SK-N-SH treated with all-trans-retinoic acid at 6 μM for 48 hours (cell line): Measurements from ENCODE around the gene BACH2.

Experiments
- ARNTL ChIP-seq: fragments of 450-650 bp; formaldehyde crosslinking; IDR thresholded peaks from 2 replicates; pipeline ENCODE4 v1.5.0; 2020; ENCODE audit warnings: low read depth, mild to moderate bottlenecking, moderate library complexity, borderline replicate concordance
- BACH2 ChIP-seq: fragments of 250-450 bp; sonication (Bioruptor Pico); IDR thresholded peaks from 2 replicates; pipeline ENCODE4 v1.9.0; 2021; ENCODE audit warnings: mild to moderate bottlenecking, borderline replicate concordance
- OSR1 ChIP-seq: fragments of 250-450 bp; sonication (Bioruptor Pico); IDR thresholded peaks from 2 replicates; pipeline ENCODE4 v1.8.0; 2022; ENCODE audit warnings: moderate library complexity, mild to moderate bottlenecking, inconsistent platforms
- RARB ChIP-seq: fragments of 250-450 bp; sonication (Bioruptor Pico); IDR thresholded peaks from 2 replicates; pipeline ENCODE4 v1.8.0; 2021; ENCODE audit warnings: mild to moderate bottlenecking, moderate library complexity
- SNAI2 ChIP-seq: fragments of 250-450 bp; sonication (Bioruptor Pico); IDR thresholded peaks from 2 replicates; pipeline ENCODE4 v1.5.0; 2020; ENCODE audit warnings: mild to moderate bottlenecking, moderate library complexity
- TCF4 ChIP-seq: fragments of 250-450 bp; sonication (Bioruptor Pico); IDR thresholded peaks from 2 replicates; pipeline ENCODE4 v1.8.0; 2021; ENCODE audit warnings: mild to moderate bottlenecking, moderate library complexity, borderline replicate concordance
- TOX ChIP-seq: fragments of 250-450 bp; sonication (Bioruptor Pico); IDR thresholded peaks from 2 replicates; pipeline ENCODE4 v1.8.0; 2021; ENCODE audit warnings: mild to moderate bottlenecking, moderate library complexity, borderline replicate concordance
- ZC3H10 ChIP-seq: fragments of 250-450 bp; sonication (Bioruptor Pico); IDR thresholded peaks from 2 replicates; pipeline ENCODE4 v1.5.1; 2021; ENCODE audit warnings: mild to moderate bottlenecking, moderate library complexity
- ZFP3 ChIP-seq: fragments of 250-450 bp; sonication (Bioruptor Pico); IDR thresholded peaks from 2 replicates; pipeline ENCODE4 v1.5.0; 2020; ENCODE audit warnings: mild to moderate bottlenecking, moderate library complexity
- ZNF565 ChIP-seq: fragments of 450-650 bp; formaldehyde crosslinking; conservative IDR thresholded peaks from 2 replicates; pipeline ENCODE4 v1.5.0; 2020; ENCODE audit warnings: low read depth, mild to moderate bottlenecking, moderate library complexity
- ZNF70 ChIP-seq: fragments of 450-650 bp; formaldehyde crosslinking; IDR thresholded peaks from 2 replicates; pipeline ENCODE4 v1.5.0; 2020; ENCODE audit warnings: mild to moderate bottlenecking, moderate library complexity
- ZNF8 ChIP-seq: fragments of 450-650 bp; formaldehyde crosslinking; IDR thresholded peaks from 2 replicates; pipeline ENCODE4 v1.5.0; 2020; ENCODE audit warnings: mild to moderate bottlenecking, moderate library complexity
- TF ChIP-seq, protein P1 (sequence below): fragments of 250-450 bp; sonication (Bioruptor Pico); IDR thresholded peaks from 2 replicates; pipeline ENCODE4 v1.8.0; 2020; ENCODE audit warnings: mild to moderate bottlenecking, moderate library complexity, borderline replicate concordance
- TF ChIP-seq, protein P2 (sequence below): fragments of 250-450 bp; sonication (Bioruptor Pico); IDR thresholded peaks from 2 replicates; pipeline ENCODE4 v1.5.1; 2020; ENCODE audit warnings: low read depth, mild to moderate bottlenecking, moderate library complexity

DNA sequence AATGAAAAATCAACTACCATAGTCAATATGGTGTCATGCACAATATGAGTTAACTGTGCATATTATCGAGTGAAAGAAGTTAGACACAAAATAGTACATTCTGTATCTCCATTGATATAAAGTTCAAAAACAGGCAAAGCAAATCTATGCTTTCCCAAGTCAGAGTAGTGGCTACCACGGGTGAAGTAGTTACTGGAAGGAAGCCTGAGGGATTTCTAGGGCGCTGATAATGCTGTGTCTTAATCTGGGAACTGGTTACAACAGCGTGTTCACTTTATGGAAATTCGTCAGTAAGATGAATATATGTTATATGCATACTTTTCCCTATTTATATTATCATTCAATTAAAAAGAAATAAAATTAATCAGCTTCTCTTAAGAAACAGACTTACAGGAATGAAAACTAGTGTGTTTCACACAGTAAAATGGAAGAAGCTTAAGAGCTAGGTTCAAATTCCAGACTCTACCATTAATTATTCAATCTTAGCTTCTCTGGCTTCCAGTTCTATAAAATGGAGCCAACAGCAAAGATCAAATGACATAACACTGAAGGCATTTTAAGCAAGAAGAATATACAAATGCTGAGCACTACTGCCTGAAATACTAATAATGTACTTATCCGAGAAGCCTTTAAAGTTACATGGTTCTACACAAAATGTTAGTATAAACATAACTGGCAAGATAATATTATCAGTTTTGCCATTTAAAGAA is 19.2 kb downstream of the BACH2 start:
- TF ChIP-seq BACH2 (no peak), TOX (CRISPR knock-in tag) (no peak), ZFP3 (CRISPR knock-in tag) (no peak), ZNF8 (CRISPR knock-in tag) (no peak), RARB (CRISPR knock-in tag) (no peak), ZNF70 (CRISPR knock-in tag) (no peak), ARNTL (no peak), ZC3H10 (CRISPR knock-in tag) (no peak), TCF4 (no peak), SNAI2 (no peak), ZNF565 (no peak), OSR1 (CRISPR knock-in tag) (no peak)
- TF ChIP-seq, protein P1, sequence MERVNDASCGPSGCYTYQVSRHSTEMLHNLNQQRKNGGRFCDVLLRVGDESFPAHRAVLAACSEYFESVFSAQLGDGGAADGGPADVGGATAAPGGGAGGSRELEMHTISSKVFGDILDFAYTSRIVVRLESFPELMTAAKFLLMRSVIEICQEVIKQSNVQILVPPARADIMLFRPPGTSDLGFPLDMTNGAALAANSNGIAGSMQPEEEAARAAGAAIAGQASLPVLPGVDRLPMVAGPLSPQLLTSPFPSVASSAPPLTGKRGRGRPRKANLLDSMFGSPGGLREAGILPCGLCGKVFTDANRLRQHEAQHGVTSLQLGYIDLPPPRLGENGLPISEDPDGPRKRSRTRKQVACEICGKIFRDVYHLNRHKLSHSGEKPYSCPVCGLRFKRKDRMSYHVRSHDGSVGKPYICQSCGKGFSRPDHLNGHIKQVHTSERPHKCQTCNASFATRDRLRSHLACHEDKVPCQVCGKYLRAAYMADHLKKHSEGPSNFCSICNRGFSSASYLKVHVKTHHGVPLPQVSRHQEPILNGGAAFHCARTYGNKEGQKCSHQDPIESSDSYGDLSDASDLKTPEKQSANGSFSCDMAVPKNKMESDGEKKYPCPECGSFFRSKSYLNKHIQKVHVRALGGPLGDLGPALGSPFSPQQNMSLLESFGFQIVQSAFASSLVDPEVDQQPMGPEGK (CRISPR knock-in tag), result no peak
- TF ChIP-seq, protein P2, sequence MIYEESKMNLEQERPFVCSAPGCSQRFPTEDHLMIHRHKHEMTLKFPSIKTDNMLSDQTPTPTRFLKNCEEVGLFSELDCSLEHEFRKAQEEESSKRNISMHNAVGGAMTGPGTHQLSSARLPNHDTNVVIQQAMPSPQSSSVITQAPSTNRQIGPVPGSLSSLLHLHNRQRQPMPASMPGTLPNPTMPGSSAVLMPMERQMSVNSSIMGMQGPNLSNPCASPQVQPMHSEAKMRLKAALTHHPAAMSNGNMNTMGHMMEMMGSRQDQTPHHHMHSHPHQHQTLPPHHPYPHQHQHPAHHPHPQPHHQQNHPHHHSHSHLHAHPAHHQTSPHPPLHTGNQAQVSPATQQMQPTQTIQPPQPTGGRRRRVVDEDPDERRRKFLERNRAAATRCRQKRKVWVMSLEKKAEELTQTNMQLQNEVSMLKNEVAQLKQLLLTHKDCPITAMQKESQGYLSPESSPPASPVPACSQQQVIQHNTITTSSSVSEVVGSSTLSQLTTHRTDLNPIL, result no peak
